Endothelial cell of umbilical vein (primary cell): ENCODE data around the gene TES. TPM values are rescaled to one million over a fixed set of nuclear protein-coding genes. Genes with fewer than 3 reads are reported as not detected.
A peak's percentile ranks its signal among the peaks of the same experiment; 100 is the strongest.

Source experiments
- BruUV-seq: library from RNA; stranded (reverse); fragments of 400-500 nt; replicated peaks from 2 replicates; lab custom pipeline; 2021; lab: Mats Ljungman, UMichigan
- CTCF ChIA-PET: fragments of 300-600, 350-600 bp; sonication (Branson Sonifier 250); formaldehyde crosslinking; loops from one replicate; lab custom pipeline; 2021; ENCODE audit warnings: antibody characterized with exemption, inconsistent platforms; lab: Charles Lee
- POLR2A ChIA-PET: fragments of 300-600, 350-600 bp; sonication (Branson Sonifier 250); formaldehyde crosslinking; loops from one replicate; lab custom pipeline; 2021; ENCODE audit warnings: antibody characterized with exemption, inconsistent platforms; lab: Charles Lee
- DNase-seq: peaks from one replicate; pipeline ENCODE4 v3.0.0-alpha.2; 2011; ENCODE audit warnings: low read depth, low spot score
- FAIRE-seq: peaks from 2 replicates; lab custom pipeline; 2011; peaks lifted over from hg19 to GRCh38; lab: Jason Lieb, UNC
- H2AFZ ChIP-seq: 2 replicates; pipeline ENCODE4 v1.6.0; 2012; ENCODE audit warnings: low read depth, low read length, control low read depth, inconsistent platforms
- H3K27ac ChIP-seq: 2 replicates; pipeline ENCODE4 v1.5.1; 2011; ENCODE audit warnings: low read depth, mild to moderate bottlenecking, control low read depth, low read length, moderate library complexity; ENCODE audit not compliant: insufficient read depth
- H3K27me3 ChIP-seq, 2 experiments: 2 replicates each; pipeline versions ENCODE4 v1.6.0 to v1.6.1; 2011; ENCODE audit warnings: low read length in 2 of 2, mixed read lengths in 1 of 2; ENCODE audit not compliant: control insufficient read depth in 2 of 2, insufficient read depth in 2 of 2
- H3K36me3 ChIP-seq, 2 experiments: 2 replicates in 1 of 2; 3 replicates in 1 of 2; pipeline ENCODE4 v1.5.1; 2011; ENCODE audit warnings: low read length in 2 of 2, mild to moderate bottlenecking in 1 of 2, moderate library complexity in 1 of 2; ENCODE audit not compliant: control insufficient read depth in 2 of 2, insufficient read depth in 2 of 2; ENCODE audit errors: extremely low read depth in 1 of 2
- H3K4me1 ChIP-seq: 3 replicates; pipeline ENCODE4 v1.5.1; 2011; ENCODE audit warnings: mild to moderate bottlenecking, low read length; ENCODE audit not compliant: control insufficient read depth, insufficient read depth; ENCODE audit errors: extremely low read depth
- H3K4me2 ChIP-seq: 2 replicates; pipeline ENCODE4 v1.6.1; 2011; ENCODE audit warnings: low read length, control low read depth, mixed read lengths; ENCODE audit not compliant: insufficient read depth
- H3K4me3 ChIP-seq, 3 experiments: fragments of 200-600 bp in 1 of 3; sonication (generic), shearing (Covaris generic) in 1 of 3; replicated peaks in 1 of 3; 2 replicates each; pipeline ENCODE4 v1.5.1; 2011 to 2016; ENCODE audit warnings: control low read depth in 3 of 3, low read length in 3 of 3, mild to moderate bottlenecking in 2 of 3, inconsistent platforms in 1 of 3, low read depth in 1 of 3, moderate library complexity in 1 of 3; ENCODE audit not compliant: insufficient read depth in 1 of 3
- H3K79me2 ChIP-seq: 2 replicates; pipeline ENCODE4 v1.6.0; 2012; ENCODE audit warnings: low read length, inconsistent platforms; ENCODE audit not compliant: control insufficient read depth, insufficient read depth
- H3K9ac ChIP-seq: replicated peaks from 2 replicates; pipeline ENCODE3; 2011; ENCODE audit warnings: low read length, control low read depth; ENCODE audit not compliant: insufficient read depth; ENCODE audit errors: extremely low read depth
- H3K9me1 ChIP-seq: replicated peaks from 3 replicates; pipeline ENCODE4 v1.6.0; 2011; ENCODE audit warnings: mild to moderate bottlenecking, low read length; ENCODE audit not compliant: control insufficient read depth, insufficient read depth; ENCODE audit errors: extremely low read depth
- H3K9me3 ChIP-seq: replicated peaks from 2 replicates; pipeline ENCODE4 v1.5.1; 2012; ENCODE audit warnings: low read length, inconsistent platforms; ENCODE audit not compliant: control insufficient read depth, insufficient read depth
- H4K20me1 ChIP-seq: replicated peaks from 2 replicates; pipeline ENCODE3; 2011; ENCODE audit warnings: mild to moderate bottlenecking, low read length; ENCODE audit not compliant: control insufficient read depth, insufficient read depth; ENCODE audit errors: extremely low read depth
- CTCF ChIP-seq, 2 donors: IDR thresholded peaks; 1 replicate in 1 of 2; 2 replicates in 1 of 2; pipeline ENCODE4 v1.5.1; 2011; ENCODE audit warnings: low read length in 2 of 2, mild to moderate bottlenecking in 2 of 2, moderate library complexity in 2 of 2, control low read depth in 1 of 2, inconsistent platforms in 1 of 2, low read depth in 1 of 2; ENCODE audit not compliant: insufficient read depth in 1 of 2; ENCODE audit errors: extremely low read depth in 1 of 2
- EZH2 ChIP-seq: IDR thresholded peaks from 2 replicates; pipeline ENCODE4 v1.6.1; 2012; ENCODE audit warnings: borderline replicate concordance, low read depth, mild to moderate bottlenecking, moderate library complexity, low read length, inconsistent platforms; ENCODE audit not compliant: severe bottlenecking
- FOS ChIP-seq: IDR thresholded peaks from 2 replicates; pipeline ENCODE4 v1.6.1; 2011; ENCODE audit warnings: mild to moderate bottlenecking, low read length, moderate library complexity, borderline replicate concordance; ENCODE audit not compliant: insufficient read depth
- GATA2 ChIP-seq: IDR thresholded peaks from 2 replicates; pipeline ENCODE4 v1.7.0; 2011; ENCODE audit warnings: low read depth, mild to moderate bottlenecking, moderate library complexity, mixed read lengths, low read length; ENCODE audit not compliant: insufficient read length, insufficient read depth
- JUN ChIP-seq: IDR thresholded peaks from 2 replicates; pipeline ENCODE4 v1.6.1; 2011; ENCODE audit warnings: borderline replicate concordance, low read depth; ENCODE audit not compliant: insufficient read length, insufficient read depth
- MAX ChIP-seq: IDR thresholded peaks from 2 replicates; pipeline ENCODE4 v1.6.1; 2011; ENCODE audit not compliant: insufficient read depth, insufficient read length
- MYC ChIP-seq: IDR thresholded peaks from one replicate; pipeline ENCODE4 v1.6.1; 2011; ENCODE audit warnings: mild to moderate bottlenecking, low read depth, low read length
- POLR2A ChIP-seq: IDR thresholded peaks from 2 replicates; pipeline ENCODE4 v1.6.1; 2012; ENCODE audit warnings: low read depth, mild to moderate bottlenecking, control low read depth, low read length
- POLR2AphosphoS5 ChIP-seq: IDR thresholded peaks from 2 replicates; pipeline ENCODE4 v1.6.1; 2012; ENCODE audit warnings: low read depth, mild to moderate bottlenecking, control low read depth, low read length, moderate library complexity; ENCODE audit not compliant: insufficient read depth
- dilution Hi-C: fragments of 300-500 bp; cut with MboI; formaldehyde crosslinking; loops from one replicate; pipeline ENCODE4 v1.15.0; 2019; ENCODE audit warnings: low sequenced_read_pairs; ENCODE audit not compliant: extremely low pct_ligation_motif_present
- intact Hi-C: fragments of 100-400 bp; cut with micrococcal nuclease; formaldehyde crosslinking; loops from one replicate; pipeline ENCODE4 v1.10.0; 2022
- polyA plus RNA-seq, 4 experiments: library from polyadenylated mRNA; depleted of rRNA in 3 of 4; stranded (reverse) in 3 of 4; unstranded in 1 of 4; fragments of >200 nt; gene quantifications; 2 replicates each; pipeline versions ENCODE4 v1.2.1 to v1.2.3, GENCODE V29; 2011 to 2012; ENCODE audit warnings: missing spikeins in 1 of 4
- total RNA-seq: library from RNA; stranded (reverse); gene quantifications from 2 replicates; pipeline ENCODE4 v1.2.3, GENCODE V29; 2021

TES gene
- total and polyA plus RNA-seq, 2 donors (not counting 3 experiments of a cell fraction or from before 2014, with no cell fraction given) = 35.3 to 50.5 TPM

- TF ChIP-seq MYC = no peak
- peaks cover 84% of the 10 kb centered on the region for H3K79me2 ChIP-seq
- peaks cover 56% of the 10 kb centered on the region for H3K4me1 ChIP-seq
- H3K4me2 ChIP-seq = no peak overlapping the region
- peaks cover 0 to 7% of the 10 kb centered on the region in 2 experiments for H3K36me3 ChIP-seq
- DNase-seq (no peak), FAIRE-seq (no peak)
- intact Hi-C loops = no loop called here
- H3K9me1 ChIP-seq = no peaks in the 10 kb centered on the region
- no peaks in the 10 kb centered on the region for H4K20me1 ChIP-seq
- BruUV-seq = no TSS peak
- H2AFZ ChIP-seq = no peak overlapping the region
- dilution Hi-C loops = no loop called here
- ChIA-PET POLR2A (no interaction called here), CTCF (no interaction called here)
- H3K27me3 ChIP-seq = no peaks in the 10 kb centered on the region
- H3K4me3 ChIP-seq = no peak overlapping the region
- no peaks in the 10 kb centered on the region for H3K9me3 ChIP-seq
- H3K27ac ChIP-seq = no peak overlapping the region
- no peak overlapping the region for H3K9ac ChIP-seq
Measured at GRCh38 chr7:116277070-116277469, 66.7 kb downstream of the TES start.

GRCh38 chr7:116279217-116279616 lies 68.9 kb downstream of the TES start:
- dilution Hi-C loops (no loop called here), intact Hi-C loops (no loop called here)
- POLR2A ChIA-PET = no interaction called here
- Histone ChIP-seq H3K36me3 (peaks cover 0 to 9% of the 10 kb centered on the region in 2 experiments), H3K4me2 (no peak overlapping the region), H2AFZ (no peak overlapping the region), H3K27ac (peak overlapping the region; percentile 16), H3K4me1 (peaks cover 44% of the 10 kb centered on the region), H4K20me1 (no peaks in the 10 kb centered on the region), H3K9ac (no peak overlapping the region), H3K27me3 (no peaks in the 10 kb centered on the region), H3K79me2 (peaks cover 88% of the 10 kb centered on the region), H3K9me1 (no peaks in the 10 kb centered on the region), H3K9me3 (no peaks in the 10 kb centered on the region), H3K4me3 (no peak overlapping the region)
- CTCF ChIA-PET = interaction anchor here (0.7 to 1.5 kb wide), 5 partner anchors 9 to 310 kb away, joined by 3 to 5 read pairs (median 3); no protein-coding TSS in a partner anchor
- BruUV-seq = no TSS peak
- TF ChIP-seq CTCF (IDR thresholded peaks at IDR 0.05; ENCODE audit: extremely low read depth in 1 of 2, insufficient read depth in 1 of 2, low read depth in 1 of 2, low read length in 2 of 2) (no peak), EZH2 (no peak), MYC (no peak), JUN (no peak), MAX (no peak), POLR2A (no peak), GATA2 (no peak), POLR2AphosphoS5 (no peak), FOS (no peak)
- no peak for DNase-seq
- FAIRE-seq = no peak
